Measurements from ENCODE around the gene SH3PXD2B.
"Not testable (repeated sequence)": the region's sequence is repeated elsewhere in the genome, so short reads cannot be mapped to it uniquely, and the experiment has no call there.

SH3PXD2B gene

GRCh38 chr5:172353271-172353812 lies 101.0 kb downstream of the SH3PXD2B start:
- Histone ChIP-seq H3K4me1 (ENCODE audit: control insufficient read depth, insufficient read depth, low read length) (no peaks in the 10 kb centered on the region), H3K9ac (ENCODE audit: low read length) (no peak overlapping the region), H3K27me3 (ENCODE audit: control insufficient read depth, insufficient read depth, low read length) (no peaks in the 10 kb centered on the region), H3K4me3 (ENCODE audit: low read length) (no peak overlapping the region), H3K36me3 (ENCODE audit: control insufficient read depth, insufficient read depth, low read length) (peaks cover 13% of the 10 kb centered on the region), H3K27ac (ENCODE audit: low read depth, low read length) (no peak overlapping the region)

- H3K36me3 ChIP-seq (ENCODE audit: control insufficient read depth, insufficient read depth, low read length): peaks cover 12% of the 10 kb centered on the region
- H3K4me1 ChIP-seq (ENCODE audit: control insufficient read depth, insufficient read depth, low read length); H3K9ac ChIP-seq (ENCODE audit: low read length); H3K4me3 ChIP-seq (ENCODE audit: low read length); H3K27me3 ChIP-seq (ENCODE audit: control insufficient read depth, insufficient read depth, low read length); H3K27ac ChIP-seq (ENCODE audit: low read depth, low read length): not testable (repeated sequence)
These were observed 101.8 kb downstream of the SH3PXD2B start for GRCh38 chr5:172352526-172352925.

GRCh38 chr5:172351240-172351778 lies 103.0 kb downstream of the SH3PXD2B start:
- Histone ChIP-seq H3K4me3 (ENCODE audit: low read length) (no peak overlapping the region), H3K9ac (ENCODE audit: low read length) (no peak overlapping the region), H3K4me1 (ENCODE audit: control insufficient read depth, insufficient read depth, low read length) (no peaks in the 10 kb centered on the region), H3K36me3 (ENCODE audit: control insufficient read depth, insufficient read depth, low read length) (peaks cover 7% of the 10 kb centered on the region), H3K27me3 (ENCODE audit: control insufficient read depth, insufficient read depth, low read length) (no peaks in the 10 kb centered on the region), H3K27ac (ENCODE audit: low read depth, low read length) (no peak overlapping the region)

GRCh38 chr5:172350212-172351181 lies 103.8 kb downstream of the SH3PXD2B start:
- Histone ChIP-seq H3K9ac (ENCODE audit: low read length) (no peak overlapping the region), H3K27ac (ENCODE audit: low read depth, low read length) (no peak overlapping the region), H3K4me1 (ENCODE audit: control insufficient read depth, insufficient read depth, low read length) (no peaks in the 10 kb centered on the region), H3K27me3 (ENCODE audit: control insufficient read depth, insufficient read depth, low read length) (no peaks in the 10 kb centered on the region), H3K4me3 (ENCODE audit: low read length) (no peak overlapping the region), H3K36me3 (ENCODE audit: control insufficient read depth, insufficient read depth, low read length) (peaks cover 11% of the 10 kb centered on the region)

GRCh38 chr5:172348733-172349132 lies 105.6 kb downstream of the SH3PXD2B start:
- H3K36me3 ChIP-seq (ENCODE audit: control insufficient read depth, insufficient read depth, low read length); H3K27me3 ChIP-seq (ENCODE audit: control insufficient read depth, insufficient read depth, low read length); H3K4me3 ChIP-seq (ENCODE audit: low read length): not testable (repeated sequence)

GRCh38 chr5:172348084-172348483 lies 106.2 kb downstream of the SH3PXD2B start:
- Histone ChIP-seq H3K27me3 (ENCODE audit: control insufficient read depth, insufficient read depth, low read length) (no peaks in the 10 kb centered on the region), H3K9ac (ENCODE audit: low read length) (no peak overlapping the region), H3K4me3 (ENCODE audit: low read length) (no peak overlapping the region), H3K4me1 (ENCODE audit: control insufficient read depth, insufficient read depth, low read length) (no peaks in the 10 kb centered on the region), H3K27ac (ENCODE audit: low read depth, low read length) (no peak overlapping the region), H3K36me3 (ENCODE audit: control insufficient read depth, insufficient read depth, low read length) (peaks cover 8% of the 10 kb centered on the region)

More at GRCh38 chr5:172348733-172349132, 105.6 kb downstream of the SH3PXD2B start:
- not testable (repeated sequence) for H3K9ac ChIP-seq (ENCODE audit: low read length); H3K4me1 ChIP-seq (ENCODE audit: control insufficient read depth, insufficient read depth, low read length); H3K27ac ChIP-seq (ENCODE audit: low read depth, low read length)

GRCh38 chr5:172347496-172348052 lies 106.8 kb downstream of the SH3PXD2B start:
- H3K4me1 ChIP-seq (ENCODE audit: control insufficient read depth, insufficient read depth, low read length): no peaks in the 10 kb centered on the region
- H3K36me3 ChIP-seq (ENCODE audit: control insufficient read depth, insufficient read depth, low read length): peaks cover 8% of the 10 kb centered on the region
- no peak overlapping the region for H3K27ac ChIP-seq (ENCODE audit: low read depth, low read length)
- H3K4me3 ChIP-seq (ENCODE audit: low read length): no peak overlapping the region
- no peaks in the 10 kb centered on the region for H3K27me3 ChIP-seq (ENCODE audit: control insufficient read depth, insufficient read depth, low read length)
- no peak overlapping the region for H3K9ac ChIP-seq (ENCODE audit: low read length)

GRCh38 chr5:172345881-172346280 lies 108.4 kb downstream of the SH3PXD2B start:
- H3K27me3 ChIP-seq (ENCODE audit: control insufficient read depth, insufficient read depth, low read length): no peaks in the 10 kb centered on the region
- peaks cover 8% of the 10 kb centered on the region for H3K36me3 ChIP-seq (ENCODE audit: control insufficient read depth, insufficient read depth, low read length)
- no peak overlapping the region for H3K27ac ChIP-seq (ENCODE audit: low read depth, low read length)

GRCh38 chr5:172344855-172345409 lies 109.4 kb downstream of the SH3PXD2B start:
- no peak overlapping the region for H3K4me3 ChIP-seq (ENCODE audit: low read length)
- H3K27me3 ChIP-seq (ENCODE audit: control insufficient read depth, insufficient read depth, low read length): no peaks in the 10 kb centered on the region
- no peak overlapping the region for H3K27ac ChIP-seq (ENCODE audit: low read depth, low read length)
- peaks cover 8% of the 10 kb centered on the region for H3K36me3 ChIP-seq (ENCODE audit: control insufficient read depth, insufficient read depth, low read length)
- no peaks in the 10 kb centered on the region for H3K4me1 ChIP-seq (ENCODE audit: control insufficient read depth, insufficient read depth, low read length)
- H3K9ac ChIP-seq (ENCODE audit: low read length): no peak overlapping the region

More at GRCh38 chr5:172345881-172346280, 108.4 kb downstream of the SH3PXD2B start:
- H3K4me1 ChIP-seq (ENCODE audit: control insufficient read depth, insufficient read depth, low read length): no peaks in the 10 kb centered on the region
- no peak overlapping the region for H3K4me3 ChIP-seq (ENCODE audit: low read length)
- no peak overlapping the region for H3K9ac ChIP-seq (ENCODE audit: low read length)

GRCh38 chr5:172343741-172344140 lies 110.6 kb downstream of the SH3PXD2B start:
- H3K27me3 ChIP-seq (ENCODE audit: control insufficient read depth, insufficient read depth, low read length): no peaks in the 10 kb centered on the region
- H3K4me1 ChIP-seq (ENCODE audit: control insufficient read depth, insufficient read depth, low read length): no peaks in the 10 kb centered on the region
- H3K9ac ChIP-seq (ENCODE audit: low read length): no peak overlapping the region
- no peak overlapping the region for H3K27ac ChIP-seq (ENCODE audit: low read depth, low read length)
- no peak overlapping the region for H3K4me3 ChIP-seq (ENCODE audit: low read length)
- H3K36me3 ChIP-seq (ENCODE audit: control insufficient read depth, insufficient read depth, low read length): peaks cover 8% of the 10 kb centered on the region

- no peaks in the 10 kb centered on the region for H3K27me3 ChIP-seq (ENCODE audit: control insufficient read depth, insufficient read depth, low read length)
- H3K36me3 ChIP-seq (ENCODE audit: control insufficient read depth, insufficient read depth, low read length): peaks cover 8% of the 10 kb centered on the region
- H3K4me3 ChIP-seq (ENCODE audit: low read length): no peak overlapping the region
- H3K9ac ChIP-seq (ENCODE audit: low read length): no peak overlapping the region
- no peak overlapping the region for H3K27ac ChIP-seq (ENCODE audit: low read depth, low read length)
- H3K4me1 ChIP-seq (ENCODE audit: control insufficient read depth, insufficient read depth, low read length): no peaks in the 10 kb centered on the region
These were observed 111.4 kb downstream of the SH3PXD2B start for GRCh38 chr5:172342918-172343317.

All from rectal smooth muscle tissue (tissue), 1 donor.